Measurements from ENCODE around the gene GABRG3. TPM values are rescaled to one million over a fixed set of nuclear protein-coding genes. Genes with fewer than 3 reads are reported as not detected.
A peak's percentile ranks its signal among the peaks of the same experiment; 100 is the strongest.

GABRG3 gene
- total RNA-seq, 1 experiment from 2014 or later, result 0.15 TPM

GRCh38 chr15:27527490-27528067 is 556.6 kb downstream of the GABRG3 start:
- TF ChIP-seq CTCF (conservative IDR thresholded peaks at IDR 0.05), result peak; percentile 72
- no peaks in the 10 kb centered on the region for H3K9me3 ChIP-seq (ENCODE audit: control insufficient read depth, low read depth, low read length)
- H3T11ph ChIP-seq (ENCODE audit: low read length), result no peak overlapping the region
- H3K79me1 ChIP-seq (ENCODE audit: insufficient read depth, low read depth, low read length, poor library complexity, severe bottlenecking), result no peaks in the 10 kb centered on the region
- no peak overlapping the region for H2BK120ac ChIP-seq (ENCODE audit: low read depth, low read length, poor library complexity, severe bottlenecking)
- H3K4me3 Mint-ChIP-seq, result no peak overlapping the region
- H3K4me1 Mint-ChIP-seq, result no peaks in the 10 kb centered on the region
- H3K9me3 Mint-ChIP-seq, result peaks cover 5 to 9% of the 10 kb centered on the region in 2 experiments; a peak in 2 of 5 replicates
- H3K27ac ChIP-seq (ENCODE audit: insufficient read length, low read depth, low read length), result no peak overlapping the region
- no peak overlapping the region for H4K5ac ChIP-seq (ENCODE audit: insufficient read length, low read depth, low read length)
- no peaks in the 10 kb centered on the region for H3K23me2 ChIP-seq (ENCODE audit: insufficient read length, low read depth, low read length, poor library complexity, severe bottlenecking)
- no peak overlapping the region for H2BK12ac ChIP-seq (ENCODE audit: insufficient read length, low read depth, low read length)
- H3K27ac Mint-ChIP-seq, result no peak overlapping the region
- H3K56ac ChIP-seq (ENCODE audit: insufficient read length, low read depth, low read length), result no peak overlapping the region
- no peak overlapping the region for H2BK5ac ChIP-seq (ENCODE audit: insufficient read length, low read length)
- no peaks in the 10 kb centered on the region for H4K20me1 ChIP-seq (ENCODE audit: control insufficient read depth, insufficient read depth, insufficient read length)
- no peak overlapping the region for H2BK15ac ChIP-seq (ENCODE audit: low read depth, low read length)
- peaks cover 0 to 8% (median 3%) of the 10 kb centered on the region in 3 experiments; a peak in 3 of 7 replicates for H3K36me3 Mint-ChIP-seq (ENCODE audit: insufficient read depth in 1 of 3, low read depth in 3 of 3)
- no peaks in the 10 kb centered on the region; the same call in 1 of the 2 replicates for H3K27me3 Mint-ChIP-seq (ENCODE audit: low read depth)
- H4K91ac ChIP-seq (ENCODE audit: insufficient read length, low read depth, low read length), result no peak overlapping the region
- no peak overlapping the region for H4K8ac ChIP-seq (replicated peaks; ENCODE audit: insufficient read length, low read depth, low read length)
- DNase-seq, result peak; percentile 57
- no peaks in the 10 kb centered on the region for H3K4me1 ChIP-seq (ENCODE audit: insufficient read depth, low read length)
- no peak overlapping the region for H3K14ac ChIP-seq (ENCODE audit: insufficient read depth, low read length)
- H3K79me2 ChIP-seq (ENCODE audit: insufficient read depth, low read length), result no peaks in the 10 kb centered on the region
- no peak overlapping the region for H3K23ac ChIP-seq (ENCODE audit: insufficient read length, low read depth, low read length)
- no peak overlapping the region for H2AFZ ChIP-seq (ENCODE audit: low read length)
- H3K27me3 ChIP-seq (ENCODE audit: insufficient read depth, low read length), result no peaks in the 10 kb centered on the region
- no peak overlapping the region for H3K18ac ChIP-seq (ENCODE audit: insufficient read length, low read depth, low read length)
- no peak overlapping the region for H3K4me2 ChIP-seq (ENCODE audit: insufficient read depth, insufficient read length, low read length)
- H3K9ac ChIP-seq (ENCODE audit: extremely low read depth, insufficient read length, low read length), result no peak overlapping the region
- no peak overlapping the region for H2AK5ac ChIP-seq (ENCODE audit: insufficient read length, low read length)
- no peak overlapping the region for H3K4ac ChIP-seq (ENCODE audit: low read depth, low read length)
- no CpG with 5 or more reads among the region's 18 CpGs for WGBS (ENCODE audit: extremely low coverage, insufficient read length, low lambda C conversion rate)
- no peak overlapping the region for H2BK20ac ChIP-seq (ENCODE audit: low read depth, low read length, poor library complexity, severe bottlenecking)
